ENCODE results near the gene HAGH.

- TF ChIP-seq POLR2A (IDR thresholded peaks at IDR 0.05) (peak in 2 of 4 donors; percentile 38 to 71), CTCF (IDR thresholded peaks at IDR 0.05) (peak in 1 of 6 experiments; percentile 37), EP300 (IDR thresholded peaks at IDR 0.05) (no peak)
Observed at GRCh38 chr16:1826691-1827573, at the start of gene HAGH, which contains the start of gene FAHD1.

Data from upper lobe of left lung (tissue), 4 donors.